HEK293T (cell line): Measurements from ENCODE around the gene CAMKK1.

ENCODE experiments used
- ARNT ChIP-seq: fragments of 450-650 bp; IDR thresholded peaks from 2 replicates; pipeline ENCODE4 v1.6.1; 2017; ENCODE audit warnings: mild to moderate bottlenecking
- ELF4 ChIP-seq: fragments of 450-650 bp; IDR thresholded peaks from 2 replicates; pipeline ENCODE4 v1.6.1; 2017; ENCODE audit warnings: antibody characterized with exemption
- FOXA1 ChIP-seq: fragments of 450-650 bp; IDR thresholded peaks from 2 replicates; pipeline ENCODE4 v1.6.1; 2016; ENCODE audit warnings: mild to moderate bottlenecking
- FOXM1 ChIP-seq: fragments of 450-650 bp; IDR thresholded peaks from 2 replicates; pipeline ENCODE4 v1.6.1; 2017; ENCODE audit warnings: mild to moderate bottlenecking, borderline replicate concordance
- SP1 ChIP-seq: fragments of 450-650 bp; IDR thresholded peaks from 2 replicates; pipeline ENCODE4 v1.6.1; 2017

- TF ChIP-seq SP1: no peak
- TF ChIP-seq FOXM1: no peak
- no peak for TF ChIP-seq ELF4
- TF ChIP-seq ARNT: no peak
- TF ChIP-seq FOXA1: no peak
Measured at GRCh38 chr17:3851461-3852100, 41.3 kb downstream of the CAMKK1 start.
